IMR-90 (cell line): ENCODE measurements around the gene FAM209B.

Source experiments
- CEBPB ChIP-seq: IDR thresholded peaks from 2 replicates; pipeline ENCODE4 v1.6.1; 2012; ENCODE audit warnings: low read depth, low read length, improper control_type of control experiment
- CTCF ChIP-seq: conservative IDR thresholded peaks from 2 replicates; pipeline ENCODE4 v1.5.1; 2012; ENCODE audit warnings: mild to moderate bottlenecking, low read depth, low read length, improper control_type of control experiment
- MAZ ChIP-seq: IDR thresholded peaks from 2 replicates; pipeline ENCODE4 v1.6.1; 2012; ENCODE audit warnings: low read depth, mild to moderate bottlenecking, low read length, improper control_type of control experiment, moderate library complexity, borderline replicate concordance
- POLR2A ChIP-seq: IDR thresholded peaks from 2 replicates; pipeline ENCODE4 v1.6.1; 2012; ENCODE audit warnings: mild to moderate bottlenecking, low read depth, low read length

GRCh38 chr20:56575961-56576360, 42.9 kb downstream of the FAM209B start:
- TF ChIP-seq CTCF, result no peak
- TF ChIP-seq CEBPB, result no peak
- TF ChIP-seq MAZ, result no peak
- no peak for TF ChIP-seq POLR2A
